K562 (cell line): ENCODE results near the gene DNAH3. TPM values are rescaled to one million over a fixed set of nuclear protein-coding genes. Genes with fewer than 3 reads are reported as not detected.
A peak's percentile ranks its signal among the peaks of the same experiment; 100 is the strongest.

Experiments used
- CBFA2T3 ChIP-seq: fragments of 450-650 bp; IDR thresholded peaks from 2 replicates; pipeline ENCODE4 v1.6.1; 2017
- EGR1 ChIP-seq: fragments of 450-650 bp; conservative IDR thresholded peaks from 2 replicates; pipeline ENCODE4 v1.6.1; 2017; ENCODE audit warnings: mild to moderate bottlenecking
- FOSL1 ChIP-seq: fragments of 200-800 bp; sonication (Bioruptor generic); conservative IDR thresholded peaks from 2 replicates; pipeline ENCODE4 v1.6.1; 2016; ENCODE audit warnings: missing genetic modification characterization, missing compliant biosample characterization
- HOXB6 ChIP-seq: fragments of 250-450 bp; sonication (Bioruptor Pico); IDR thresholded peaks from 2 replicates; pipeline ENCODE4 v1.5.1; 2022; ENCODE audit warnings: mild to moderate bottlenecking, borderline replicate concordance
- JUND ChIP-seq, 2 experiments: IDR thresholded peaks; 2 replicates in 1 of 2; 3 replicates in 1 of 2; pipeline ENCODE4 v1.6.1; 2011; ENCODE audit warnings: borderline replicate concordance in 2 of 2, low read depth in 2 of 2, low read length in 2 of 2, improper control_type of control experiment in 1 of 2, missing biosample characterization in 1 of 2, missing genetic modification characterization in 1 of 2, missing genetic modification reagents in 1 of 2
- MGA ChIP-seq: fragments of 450-650 bp; IDR thresholded peaks from 2 replicates; pipeline ENCODE4 v1.6.1; 2016; ENCODE audit warnings: mild to moderate bottlenecking, moderate library complexity
- NCOA6 ChIP-seq: fragments of 450-650 bp; IDR thresholded peaks from 2 replicates; pipeline ENCODE4 v1.6.1; 2017; ENCODE audit warnings: mild to moderate bottlenecking
- PYGO2 ChIP-seq: fragments of 450-650 bp; IDR thresholded peaks from 2 replicates; pipeline ENCODE4 v1.6.1; 2016; ENCODE audit warnings: mild to moderate bottlenecking, missing genetic modification characterization, moderate library complexity, missing compliant biosample characterization
- SMARCA4 ChIP-seq: fragments of 450-650 bp; IDR thresholded peaks from 2 replicates; pipeline ENCODE4 v1.6.1; 2016
- TFAM ChIP-seq: fragments of 250-450 bp; sonication (Bioruptor Pico); conservative IDR thresholded peaks from 2 replicates; pipeline ENCODE4 v1.5.0; 2021; ENCODE audit warnings: mild to moderate bottlenecking, moderate library complexity
- THAP12 ChIP-seq: fragments of 250-450 bp; sonication (Bioruptor Pico); IDR thresholded peaks from 2 replicates; pipeline ENCODE4 v1.9.0; 2021; ENCODE audit warnings: mild to moderate bottlenecking, inconsistent platforms
- ZBED1 ChIP-seq: IDR thresholded peaks from 2 replicates; pipeline ENCODE4 v1.6.1; 2014
- ZNF444 ChIP-seq: fragments of 250-450 bp; sonication (Bioruptor Pico); IDR thresholded peaks from 2 replicates; pipeline ENCODE4 v1.4.0; 2020; ENCODE audit warnings: mild to moderate bottlenecking, moderate library complexity
- polyA plus RNA-seq, 8 experiments: library from polyadenylated mRNA; depleted of rRNA in 4 of 8; stranded (reverse) in 5 of 8; unstranded in 3 of 8; fragments of >200 nt; fragmentation: Nextera tagmentation in 2 of 8; fragmentation: Illumina TruSeq in 1 of 8; extraction: Ambion mirVana in 2 of 8; extraction: Trizol in 1 of 8; gene quantifications; 2 replicates each; pipeline versions ENCODE4 v1.2.1 to v1.2.3, GENCODE V29; 2011 to 2014; ENCODE audit warnings: inconsistent platforms in 1 of 8, missing spikeins in 1 of 8
- total RNA-seq, 7 experiments: library from RNA; depleted of rRNA in 6 of 7; stranded (reverse); fragments of >200 nt in 6 of 7; fragmentation: Illumina TruSeq in 2 of 7; extraction: Trizol in 2 of 7; gene quantifications; 2 replicates each; pipeline versions ENCODE4 v1.2.1 to v1.2.3, GENCODE V29; 2011 to 2021; ENCODE audit warnings: low replicate concordance in 1 of 7
- TF ChIP-seq, protein P1 (sequence below): fragments of 200-800 bp; sonication (Bioruptor generic); IDR thresholded peaks from 2 replicates; pipeline ENCODE4 v1.6.1; 2017; ENCODE audit warnings: missing genetic modification characterization, missing compliant biosample characterization

The DNAH3 gene
- total and polyA plus RNA-seq, 9 of the 15 experiments (the other 6 are each of a cell fraction or from before 2014, with no cell fraction given): 0.32 to 0.84 (median 0.44) TPM

GRCh38 chr16:20897922-20898321, 252.7 kb downstream of the DNAH3 start (continued):
- TF ChIP-seq, protein P1, sequence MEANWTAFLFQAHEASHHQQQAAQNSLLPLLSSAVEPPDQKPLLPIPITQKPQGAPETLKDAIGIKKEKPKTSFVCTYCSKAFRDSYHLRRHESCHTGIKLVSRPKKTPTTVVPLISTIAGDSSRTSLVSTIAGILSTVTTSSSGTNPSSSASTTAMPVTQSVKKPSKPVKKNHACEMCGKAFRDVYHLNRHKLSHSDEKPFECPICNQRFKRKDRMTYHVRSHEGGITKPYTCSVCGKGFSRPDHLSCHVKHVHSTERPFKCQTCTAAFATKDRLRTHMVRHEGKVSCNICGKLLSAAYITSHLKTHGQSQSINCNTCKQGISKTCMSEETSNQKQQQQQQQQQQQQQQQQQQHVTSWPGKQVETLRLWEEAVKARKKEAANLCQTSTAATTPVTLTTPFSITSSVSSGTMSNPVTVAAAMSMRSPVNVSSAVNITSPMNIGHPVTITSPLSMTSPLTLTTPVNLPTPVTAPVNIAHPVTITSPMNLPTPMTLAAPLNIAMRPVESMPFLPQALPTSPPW: no peak
- TF ChIP-seq MGA: no peak
- peak; percentile 37; the same call in 1 of the 2 replicates for TF ChIP-seq EGR1
- peak; percentile 45; the same call in 1 of the 2 replicates for TF ChIP-seq CBFA2T3
- 0 out of 2 replicates have a peak, but pooled peaks have one; percentile 26 for TF ChIP-seq JUND (IDR thresholded peaks at IDR 0.05; ENCODE audit: borderline replicate concordance, low read depth, low read length)
- TF ChIP-seq JUND (tag; IDR thresholded peaks at IDR 0.05; ENCODE audit: borderline replicate concordance, low read depth, low read length): no peak; the same call in 2 of the 3 replicates
- TF ChIP-seq HOXB6 (CRISPR knock-in tag): no peak
- no peak for TF ChIP-seq NCOA6
- TF ChIP-seq THAP12: no peak
- TF ChIP-seq ZBED1: no peak
- no peak; the same call in 1 of the 2 replicates for TF ChIP-seq FOSL1 (tag)
- TF ChIP-seq PYGO2 (tag): no peak
- TF ChIP-seq SMARCA4: peak; percentile 11; the same call in 1 of the 2 replicates
- TF ChIP-seq TFAM (CRISPR knock-in tag): no peak
- no peak for TF ChIP-seq ZNF444 (CRISPR knock-in tag)
